Measurements from ENCODE around the gene CCDC93.

The CCDC93 gene

DNA sequence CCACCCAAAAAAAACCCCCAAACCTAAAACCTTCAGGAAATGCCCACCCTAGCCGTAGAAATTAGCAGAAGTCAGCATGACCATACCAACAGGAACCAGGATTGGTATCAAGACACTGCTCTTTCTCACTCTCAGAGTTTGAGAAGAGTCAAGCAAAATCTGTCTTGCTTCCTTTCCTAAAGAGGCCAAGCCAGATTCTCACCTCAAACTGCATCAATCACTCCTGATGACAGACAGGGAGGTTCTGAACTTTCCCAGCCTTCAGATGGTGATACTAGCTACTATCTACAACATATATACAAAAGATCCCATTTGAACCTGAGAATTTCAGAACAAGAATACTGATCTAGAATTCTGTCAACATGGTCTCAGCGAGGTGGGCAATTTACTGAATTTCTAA is 29.7 kb downstream of the CCDC93 start:
- no peak for DNase-seq

DNA sequence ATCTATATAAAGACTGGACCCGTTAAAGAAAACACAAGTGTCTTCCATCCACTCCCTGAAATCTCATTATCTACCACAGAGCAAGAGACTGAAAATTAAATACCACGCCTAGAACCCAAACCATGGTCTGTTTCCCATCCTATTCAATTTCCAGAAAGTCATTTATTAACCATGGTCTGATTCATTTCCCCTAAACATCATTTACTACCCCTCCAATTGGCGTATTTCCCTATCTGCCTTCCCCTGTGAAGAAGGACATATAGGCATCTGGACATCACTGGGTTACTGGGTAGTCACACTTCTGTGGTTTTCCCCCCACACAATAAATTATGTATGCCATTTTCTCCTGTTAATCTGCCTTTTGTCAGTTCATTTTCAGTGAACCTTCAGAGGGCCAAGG is 30.8 kb downstream of the CCDC93 start:
- DNase-seq: no peak

DNA sequence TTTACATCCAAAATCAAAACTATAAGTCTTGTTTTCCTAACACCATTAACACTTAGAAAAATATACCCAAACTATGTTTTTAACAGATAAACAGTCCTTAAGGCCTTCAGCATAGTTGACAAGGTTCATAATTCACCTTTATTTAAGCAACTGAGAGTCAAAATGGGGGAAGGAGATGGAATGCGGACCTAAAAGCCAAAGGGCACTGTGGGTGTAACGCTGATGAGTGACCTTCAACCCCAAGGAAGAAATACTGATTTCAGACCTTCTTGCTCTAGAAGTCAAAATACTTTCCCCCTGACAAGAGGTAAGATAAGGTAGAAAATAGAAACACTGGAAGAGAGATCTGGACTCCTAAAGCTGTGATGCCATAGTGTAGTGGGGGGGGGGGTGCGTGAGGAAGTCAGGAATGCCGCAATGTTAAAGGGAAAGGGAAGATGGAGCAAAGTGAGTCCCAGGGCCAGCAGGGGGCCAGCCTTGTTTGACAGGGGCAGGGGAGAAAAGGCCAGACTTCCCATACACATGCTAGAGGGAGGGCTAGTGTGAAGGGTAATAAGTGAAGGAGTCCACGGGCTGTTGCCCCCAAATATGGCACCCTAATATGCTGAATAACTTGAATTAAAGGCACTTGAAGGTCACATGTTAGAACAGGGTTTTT is 31.4 kb downstream of the CCDC93 start:
- no peak for DNase-seq

DNA sequence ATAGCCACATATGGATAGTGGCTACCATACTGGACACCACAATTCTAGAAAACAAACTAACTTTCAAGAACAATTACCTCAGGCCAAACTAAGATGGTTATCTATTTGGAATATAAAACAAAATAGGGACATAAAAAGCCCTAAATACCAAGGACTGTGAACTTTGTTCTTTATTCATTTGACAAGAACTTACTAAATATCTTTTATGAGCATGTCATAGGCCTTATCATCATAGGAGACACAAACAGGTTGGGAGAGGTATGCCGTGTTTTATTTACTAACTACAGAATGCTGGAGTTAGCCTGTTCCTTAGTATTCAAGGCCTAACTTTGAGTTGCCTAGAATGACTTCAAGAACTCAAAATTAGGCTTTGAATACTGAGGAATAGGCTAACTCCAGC is 32.1 kb downstream of the CCDC93 start:
- no peak for DNase-seq

DNA sequence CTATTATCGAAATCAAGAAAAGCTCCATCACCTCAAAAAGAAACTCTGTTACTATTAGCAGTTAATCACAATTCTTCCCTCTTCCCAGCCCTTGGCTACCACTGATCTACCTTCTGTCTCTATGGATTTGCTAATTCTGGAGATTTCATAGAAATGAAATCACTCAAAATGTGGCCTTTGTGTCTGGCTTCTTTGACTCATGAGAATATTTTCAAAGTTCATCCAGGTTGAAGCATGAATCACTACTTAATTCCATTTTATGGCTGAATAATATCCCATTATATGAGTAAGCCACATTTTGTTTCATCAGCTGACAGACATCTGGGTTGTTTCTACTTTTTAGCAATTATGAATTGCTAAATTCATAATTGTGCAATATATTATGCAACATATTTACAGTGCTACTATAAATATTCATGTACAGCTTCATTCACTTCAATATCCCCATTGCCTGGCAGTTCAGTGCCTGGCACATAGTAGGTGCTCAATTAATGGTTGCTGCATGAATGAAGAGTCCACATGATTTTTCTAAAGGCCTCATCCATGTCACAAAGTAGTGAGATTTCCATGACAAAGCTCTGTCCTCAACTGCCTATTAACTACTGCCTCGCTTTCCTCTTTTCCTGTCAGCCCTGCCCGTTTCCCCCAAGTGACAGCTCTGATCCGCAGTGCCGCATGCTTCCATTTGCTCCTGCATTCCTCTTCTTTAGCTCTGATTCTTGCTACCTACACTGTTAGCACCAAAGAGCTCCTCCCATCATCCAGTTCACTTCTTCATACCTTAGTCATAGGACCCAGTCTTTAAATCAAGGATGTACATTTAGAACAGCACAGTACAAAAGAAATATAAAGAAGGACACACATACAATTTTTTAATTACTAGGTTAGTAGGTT is 32.8 kb downstream of the CCDC93 start:
- no peak for DNase-seq

DNA sequence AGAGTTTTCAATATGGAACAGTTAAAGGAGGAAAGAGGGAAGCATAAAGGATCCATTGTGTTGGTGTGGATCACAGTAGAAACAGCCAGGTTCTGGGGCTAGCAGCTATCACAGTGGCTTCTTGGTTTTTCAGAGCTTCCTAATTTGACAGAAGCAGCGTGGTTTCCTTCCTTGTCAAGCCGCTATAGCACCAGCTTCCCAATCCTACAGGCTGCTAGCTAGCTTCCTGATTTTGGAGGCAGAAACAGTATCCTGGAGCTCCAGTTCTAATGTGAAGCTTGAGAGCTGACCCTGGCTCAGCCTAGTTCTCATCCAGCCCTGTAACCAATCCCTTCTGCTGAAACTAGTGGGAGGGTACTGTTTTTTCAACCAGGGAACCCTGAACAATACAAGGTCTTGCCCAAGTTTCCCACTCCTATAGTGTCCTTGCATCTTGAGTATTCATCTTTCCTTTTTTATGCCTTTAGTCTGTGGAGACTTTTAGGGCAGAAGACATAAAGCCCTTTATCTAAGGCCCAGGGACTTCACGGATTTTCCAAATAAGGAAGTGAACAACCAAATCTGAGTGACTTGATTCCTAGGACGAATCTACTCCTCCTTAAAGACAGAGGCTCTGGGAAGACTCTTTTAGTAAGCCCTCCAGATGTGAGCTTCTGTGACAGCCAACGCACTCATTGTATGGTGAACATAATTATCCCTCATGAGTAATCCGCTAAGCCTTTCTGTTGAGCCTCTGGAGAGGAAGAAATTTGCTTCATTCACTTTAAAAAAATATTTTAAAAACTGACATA is 33.8 kb downstream of the CCDC93 start:
- DNase-seq: no peak

DNA sequence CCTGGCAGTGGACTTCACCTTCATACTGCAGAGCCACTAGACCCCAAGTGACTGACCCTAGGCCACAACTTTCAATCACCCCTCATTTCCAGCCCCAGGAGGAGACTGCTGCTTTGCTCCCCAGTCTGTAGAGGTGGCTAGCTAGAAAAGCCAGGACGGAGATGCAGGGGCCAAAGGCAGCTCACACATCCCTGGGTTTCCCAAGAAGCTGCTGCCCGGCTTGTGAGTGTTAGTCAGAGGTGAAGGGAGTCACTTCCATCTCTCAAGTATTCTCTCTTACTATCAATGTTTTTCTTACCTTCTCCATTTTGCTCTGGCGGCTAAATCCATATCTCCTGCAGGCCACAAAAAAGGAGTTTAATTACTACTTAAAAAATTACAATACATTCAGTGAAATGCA is 36.2 kb downstream of the CCDC93 start:
- DNase-seq: no peak

DNA sequence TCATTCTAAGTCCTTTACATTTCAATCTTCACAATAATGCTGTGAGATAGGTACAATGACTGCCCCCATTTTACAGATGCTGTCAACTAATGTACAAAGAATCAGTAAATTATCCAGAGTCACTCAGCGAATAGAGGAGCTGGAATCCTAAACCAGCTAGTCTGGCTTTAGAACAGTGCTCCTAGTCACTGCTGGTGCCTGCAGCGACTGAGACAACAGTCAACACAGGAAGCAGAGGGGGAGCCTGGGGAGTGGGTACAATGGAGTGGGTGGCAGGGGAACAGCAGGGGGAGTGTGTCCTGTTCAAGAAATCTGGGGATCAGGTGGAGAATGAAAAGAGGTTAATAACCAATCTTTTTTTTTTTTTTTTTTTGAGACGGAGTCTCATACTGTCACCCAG is 37.3 kb downstream of the CCDC93 start:
- DNase-seq: no peak

DNA sequence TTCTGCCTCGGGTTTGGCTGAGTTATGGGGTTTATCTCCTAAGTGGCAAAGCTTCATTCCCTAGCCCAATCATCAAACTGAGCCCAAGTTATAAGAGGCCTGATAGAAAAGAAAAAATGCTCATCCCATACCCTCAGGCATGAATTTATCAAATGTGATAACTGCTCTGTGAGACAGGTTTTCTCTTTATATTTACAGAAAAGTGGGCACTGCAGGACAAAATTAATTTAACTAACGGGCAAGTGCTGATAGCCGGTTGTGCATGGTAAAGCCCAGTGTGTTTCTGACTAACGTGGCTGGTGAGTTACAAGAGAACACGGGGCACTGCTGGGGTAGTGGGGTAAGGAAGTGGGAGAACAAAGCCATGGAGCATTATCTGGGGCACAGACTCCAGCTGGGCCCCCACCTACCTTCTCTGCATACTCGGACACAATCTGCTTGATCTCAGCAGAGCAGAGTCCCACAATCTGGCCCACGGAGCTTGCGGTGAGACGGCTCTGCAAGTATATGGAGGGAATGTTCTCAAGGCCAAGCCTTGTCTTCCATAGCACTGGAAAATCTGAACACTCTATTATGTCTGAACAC is 40.3 kb downstream of the CCDC93 start:
- DNase-seq: no peak

DNA sequence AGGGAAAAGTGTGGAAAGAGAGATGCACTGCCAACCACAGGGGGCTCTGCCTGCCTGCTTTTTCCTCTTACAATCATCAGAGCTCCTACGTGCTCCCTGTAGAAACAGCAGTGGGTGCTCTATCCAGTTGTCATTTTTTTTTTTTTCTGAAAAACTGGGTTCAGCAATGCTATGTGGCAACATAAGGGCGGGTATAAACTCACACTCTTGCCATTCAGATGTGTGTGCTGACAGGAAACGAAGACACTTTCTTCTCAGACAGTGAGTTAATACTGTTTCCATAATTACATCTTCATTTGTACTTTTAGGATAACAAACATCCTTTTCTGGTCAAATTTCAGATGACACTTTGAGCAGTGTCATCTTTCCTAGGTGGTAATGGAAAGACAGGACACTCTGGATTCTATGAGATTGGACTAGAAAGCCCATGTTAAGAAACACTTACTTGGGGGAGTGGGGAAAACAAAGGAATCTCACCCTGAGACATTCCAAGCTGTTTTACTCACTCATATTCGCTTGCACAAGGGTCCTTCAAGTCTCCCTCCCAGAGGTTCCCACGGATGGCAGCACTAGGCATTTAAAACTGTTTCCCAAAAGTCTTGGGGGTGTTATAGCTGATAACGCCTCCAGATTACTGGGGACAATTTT is 41.3 kb downstream of the CCDC93 start:
- no peak for DNase-seq

DNA sequence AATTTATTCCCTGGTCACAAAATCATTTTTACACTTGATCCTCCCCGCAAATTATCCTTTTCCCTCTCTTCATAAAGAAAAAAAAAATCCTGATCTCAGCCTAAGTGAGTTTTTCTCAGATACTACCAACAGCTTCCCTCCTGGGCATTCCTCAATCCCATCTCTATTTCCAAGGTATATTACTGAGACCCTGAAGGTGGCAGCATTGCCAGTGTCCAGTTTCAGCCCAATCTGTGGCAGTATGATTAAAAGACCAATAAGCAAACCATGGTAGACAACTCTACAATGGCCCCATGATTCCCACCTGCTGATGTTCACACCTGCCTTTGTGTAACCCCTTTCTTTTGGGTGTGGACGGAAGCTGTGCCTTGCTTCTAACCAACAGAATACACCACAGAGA is 45.1 kb downstream of the CCDC93 start:
- DNase-seq: no peak

DNA sequence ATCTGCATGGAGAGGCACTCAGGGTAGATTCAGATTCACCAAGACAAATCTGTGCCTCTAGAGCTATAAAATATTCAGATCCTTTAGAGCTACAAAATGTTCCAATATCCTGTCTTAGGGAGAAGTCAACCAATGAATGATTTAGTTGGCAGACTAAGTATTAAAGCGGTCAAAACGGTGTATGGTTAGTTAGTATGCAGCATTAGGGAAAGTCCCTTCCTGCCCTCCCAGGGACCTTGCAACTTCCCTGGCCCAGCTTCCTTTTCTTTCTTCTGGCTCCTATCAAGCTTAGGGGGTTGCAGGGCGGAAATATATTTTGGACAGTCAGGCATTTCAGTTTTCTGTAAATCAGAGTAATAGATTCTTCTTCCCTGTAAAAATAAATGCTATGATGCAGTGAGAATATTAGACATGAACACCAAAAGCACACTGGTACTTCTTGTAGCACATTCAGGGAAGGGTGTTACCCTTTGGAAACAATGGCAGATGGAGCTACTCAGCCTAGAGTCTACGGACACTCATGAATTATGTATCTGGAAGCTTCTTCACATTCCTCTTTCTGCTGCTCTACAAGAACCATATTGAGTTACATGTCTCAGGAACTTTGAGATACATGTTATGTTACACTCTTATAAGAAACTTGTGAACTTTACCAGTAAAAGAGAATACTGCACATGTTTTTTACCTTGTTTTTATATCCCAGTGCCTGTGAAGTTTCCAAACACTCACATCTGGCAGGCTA is 45.7 kb downstream of the CCDC93 start:
- no peak for DNase-seq

DNA sequence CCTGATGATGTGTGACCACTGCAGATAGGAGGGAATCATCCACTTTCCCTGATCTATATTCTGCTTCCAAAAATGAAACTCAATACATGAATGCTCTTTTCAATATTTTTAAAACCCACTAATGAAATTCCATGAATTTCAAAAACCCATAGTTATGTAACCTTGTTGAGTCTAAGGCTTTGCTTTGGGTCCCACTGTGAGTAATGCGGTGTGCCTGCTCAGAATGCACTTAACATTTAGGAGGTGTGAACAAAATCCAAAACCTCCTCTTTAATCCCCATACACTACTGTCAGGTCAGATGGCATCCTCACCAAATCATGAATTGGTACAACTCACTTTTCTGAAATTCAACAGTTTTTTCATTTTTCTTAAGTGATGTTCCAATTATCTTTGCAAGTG is 50.4 kb downstream of the CCDC93 start:
- no peak for DNase-seq

DNA sequence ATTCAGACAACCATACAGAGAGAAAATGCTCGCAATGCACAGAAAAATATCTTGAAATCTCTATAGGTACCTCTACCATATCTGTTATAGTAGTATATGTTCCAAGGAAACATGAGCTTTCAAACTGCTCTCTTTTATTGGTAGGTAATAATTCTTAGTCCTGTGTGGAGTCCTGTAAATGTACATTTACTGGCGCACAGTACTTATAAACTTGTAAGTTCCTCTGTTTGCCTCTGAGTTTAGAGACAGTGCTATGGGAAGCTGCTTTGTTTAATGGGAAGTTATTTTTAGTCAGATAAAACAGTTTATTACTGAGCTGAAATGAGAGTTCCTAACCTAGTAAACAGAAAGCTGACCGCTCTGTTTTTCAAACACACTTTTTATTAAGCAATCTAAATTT is 52.7 kb downstream of the CCDC93 start:
- DNase-seq: no peak

DNA sequence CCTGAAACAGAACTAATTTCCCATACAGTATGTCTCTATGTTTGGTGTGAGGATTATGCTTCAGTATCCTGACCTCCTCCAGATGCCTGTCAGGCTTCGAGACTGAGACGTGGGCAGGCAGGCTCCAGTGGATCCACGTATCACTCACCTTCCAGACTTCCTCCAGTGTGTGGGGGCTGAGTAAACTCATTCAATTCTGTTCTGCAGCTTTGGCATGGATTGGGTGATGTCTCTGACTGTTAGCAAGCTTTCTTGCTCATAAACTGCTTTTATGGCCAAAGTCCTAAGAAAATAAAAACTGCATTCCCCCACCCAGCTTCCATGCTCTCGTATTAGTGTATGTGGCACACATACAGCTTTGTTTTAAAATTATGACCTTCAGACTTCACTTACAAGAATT is 53.6 kb downstream of the CCDC93 start:
- no peak for DNase-seq

DNA sequence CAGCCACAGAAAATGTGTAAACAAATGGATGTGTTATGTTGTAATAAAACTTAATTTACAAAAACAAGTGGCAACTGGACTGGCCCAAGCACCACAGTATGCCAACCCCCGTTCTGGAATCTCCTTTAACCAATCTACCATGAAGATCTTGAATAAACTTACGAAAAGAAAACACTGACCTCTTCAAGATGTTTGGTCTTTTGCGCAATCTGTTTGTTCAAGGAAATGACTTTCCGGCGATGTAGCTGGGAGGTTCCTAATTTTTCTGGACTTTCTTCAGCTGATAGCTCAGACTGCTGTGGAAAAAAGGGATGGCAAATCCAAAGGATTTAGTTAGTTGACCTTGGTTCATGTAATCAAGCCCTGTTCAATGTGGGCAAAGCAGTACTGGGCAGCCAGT is 55.7 kb downstream of the CCDC93 start:
- no peak for DNase-seq

DNA sequence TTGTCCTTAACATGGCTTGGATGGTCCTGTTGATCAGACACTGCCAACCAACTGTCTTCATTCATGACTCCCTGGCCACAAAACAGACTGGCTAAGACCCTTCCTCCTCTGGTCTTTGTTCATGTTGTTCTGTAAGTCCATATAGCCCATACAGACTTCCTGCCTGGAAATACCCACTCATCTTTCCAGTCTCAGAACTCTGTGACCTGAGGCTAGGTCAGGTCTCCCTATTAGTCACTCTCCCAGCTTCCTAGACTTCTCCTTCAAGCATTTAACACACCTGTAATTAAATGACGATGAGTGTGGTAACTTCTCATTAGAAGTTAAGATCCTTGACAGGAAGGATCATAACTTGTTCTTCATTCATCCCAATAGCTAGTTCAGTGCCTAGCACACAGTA is 56.3 kb downstream of the CCDC93 start:
- no peak for DNase-seq

DNA sequence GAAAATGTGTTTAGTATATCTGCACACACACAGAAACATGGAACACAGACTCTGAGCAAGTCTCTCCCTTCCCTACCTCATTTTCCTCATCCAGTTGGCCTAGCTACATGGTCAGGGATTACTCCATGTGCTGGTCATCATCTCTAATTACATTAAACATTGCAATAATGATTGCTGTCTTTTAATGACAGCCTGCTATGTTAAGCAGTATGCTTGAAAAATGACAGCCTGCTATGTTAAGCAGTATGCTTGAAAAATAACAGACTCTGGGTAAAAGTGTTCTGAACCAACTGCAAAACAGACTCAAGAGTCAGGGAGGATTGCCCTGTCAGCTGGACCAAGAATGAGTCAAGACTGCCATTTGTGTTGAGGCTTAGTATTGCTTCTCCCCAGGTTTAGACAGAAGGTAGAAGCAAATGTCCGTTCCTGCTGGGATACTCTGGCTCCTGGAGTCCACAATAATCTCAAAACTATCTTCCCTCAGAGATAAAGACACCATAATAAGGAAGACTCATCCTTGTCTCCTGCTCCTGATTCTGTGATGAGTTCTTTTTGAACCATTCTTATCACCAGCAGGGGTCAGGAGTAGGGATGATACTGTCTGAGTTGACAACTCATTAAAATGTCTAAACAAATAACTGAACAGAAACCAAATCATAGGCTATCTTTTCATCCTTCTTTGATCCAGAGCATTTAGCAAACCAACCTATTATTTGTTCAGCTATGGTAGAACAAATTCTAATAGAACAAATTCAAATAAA is 57.7 kb downstream of the CCDC93 start:
- DNase-seq: no peak

DNA sequence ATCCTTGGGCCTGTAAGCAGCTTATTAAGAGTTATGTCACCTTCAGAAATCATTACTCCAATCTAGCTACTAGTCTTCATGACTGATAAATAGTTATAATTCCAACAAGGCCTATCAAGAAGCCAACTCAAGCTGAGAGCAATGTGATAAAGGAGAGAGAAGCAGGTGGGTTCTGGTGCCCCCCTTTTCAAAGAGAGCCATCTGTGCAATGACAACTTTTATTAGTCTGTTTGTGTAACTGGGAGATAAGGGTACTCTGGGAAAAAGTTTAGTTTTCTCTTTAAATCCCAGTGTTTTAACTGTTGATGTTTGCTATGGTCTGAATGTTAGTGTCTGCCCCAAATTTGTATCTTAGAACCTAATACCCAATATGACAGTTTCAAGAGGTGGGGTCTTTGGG is 60.6 kb downstream of the CCDC93 start:
- DNase-seq: no peak

DNA sequence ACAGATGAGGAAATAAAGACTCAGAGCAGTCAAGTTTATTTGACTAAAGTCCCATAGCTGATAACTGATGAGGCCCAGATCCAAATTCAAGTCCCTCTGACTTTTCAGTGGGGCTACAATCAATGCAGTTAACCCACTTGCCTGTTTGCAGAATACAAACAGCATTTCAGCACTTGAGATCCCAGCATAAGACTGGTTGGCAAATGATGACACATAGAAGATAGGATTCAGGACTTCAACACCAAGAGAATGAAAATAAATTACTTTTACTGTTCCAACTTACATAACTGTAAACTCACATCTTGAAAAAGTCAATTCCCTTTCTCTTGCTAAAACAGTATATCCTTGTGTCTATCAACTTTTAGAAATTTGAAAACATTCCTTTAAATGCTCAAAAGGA is 61.2 kb downstream of the CCDC93 start:
- DNase-seq: no peak

DNA sequence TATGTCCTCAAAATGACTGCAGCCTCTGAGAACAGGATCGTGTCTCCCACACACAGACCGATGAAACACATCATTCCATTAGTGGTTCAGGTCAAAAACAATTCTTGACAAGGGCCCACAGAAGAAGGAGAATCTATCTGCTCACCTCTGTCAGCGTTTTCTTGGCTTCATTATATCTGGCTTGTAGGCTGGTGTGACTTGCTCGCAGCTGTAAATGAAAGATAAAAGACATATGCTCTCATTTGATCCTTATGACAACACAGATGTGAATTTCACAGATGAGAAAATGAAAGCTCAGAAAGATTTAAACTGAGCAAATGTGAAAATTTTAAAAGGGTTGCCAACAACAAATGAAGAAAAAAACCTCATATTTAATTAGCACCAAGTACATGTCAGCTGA is 61.6 kb downstream of the CCDC93 start:
- no peak for DNase-seq
